ENCODE measurements around the gene CHD1L.
"Not testable (repeated sequence)": the region's sequence is repeated elsewhere in the genome, so short reads cannot be mapped to it uniquely, and the experiment has no call there.

Gene CHD1L

GRCh38 chr1:147238925-147239820 lies 3.3 kb upstream of the CHD1L start:
- H3K27me3 Mint-ChIP-seq = no peaks in the 10 kb centered on the region
- H3K4me3 Mint-ChIP-seq = no peak overlapping the region
- peaks cover 5% of the 10 kb centered on the region for H3K4me1 Mint-ChIP-seq (ENCODE audit: low read depth)
- peaks cover 15% of the 10 kb centered on the region for H3K9me3 Mint-ChIP-seq
- intact Hi-C loops (cut with micrococcal nuclease) = no loop called here
- no peak overlapping the region for H3K27ac Mint-ChIP-seq
- H3K36me3 Mint-ChIP-seq (ENCODE audit: low read depth) = peaks cover 6% of the 10 kb centered on the region

GRCh38 chr1:147240131-147240721 lies 2.3 kb upstream of the CHD1L start:
- not testable (repeated sequence) for H3K36me3 Mint-ChIP-seq (ENCODE audit: low read depth); H3K4me3 Mint-ChIP-seq; H3K27ac Mint-ChIP-seq; H3K27me3 Mint-ChIP-seq
- peaks cover 15% of the 10 kb centered on the region for H3K4me1 Mint-ChIP-seq (ENCODE audit: low read depth)
- H3K9me3 Mint-ChIP-seq = peaks cover 15% of the 10 kb centered on the region
- intact Hi-C loops (cut with micrococcal nuclease) = loop anchor here (10.0 kb wide), 1 partner anchor 155 kb away; no protein-coding TSS in a partner anchor

- Mint-ChIP-seq H3K9me3 (no peaks in the 10 kb centered on the region), H3K27me3 (no peaks in the 10 kb centered on the region)
- intact Hi-C loops (cut with micrococcal nuclease) = loop anchor here (1.0 to 10.0 kb wide), 3 partner anchors 17 to 157 kb away; partner anchors contain the start of genes FMO5 and PRKAB2
These were observed 493 bp upstream of the CHD1L start for GRCh38 chr1:147241934-147242448.

DNA sequence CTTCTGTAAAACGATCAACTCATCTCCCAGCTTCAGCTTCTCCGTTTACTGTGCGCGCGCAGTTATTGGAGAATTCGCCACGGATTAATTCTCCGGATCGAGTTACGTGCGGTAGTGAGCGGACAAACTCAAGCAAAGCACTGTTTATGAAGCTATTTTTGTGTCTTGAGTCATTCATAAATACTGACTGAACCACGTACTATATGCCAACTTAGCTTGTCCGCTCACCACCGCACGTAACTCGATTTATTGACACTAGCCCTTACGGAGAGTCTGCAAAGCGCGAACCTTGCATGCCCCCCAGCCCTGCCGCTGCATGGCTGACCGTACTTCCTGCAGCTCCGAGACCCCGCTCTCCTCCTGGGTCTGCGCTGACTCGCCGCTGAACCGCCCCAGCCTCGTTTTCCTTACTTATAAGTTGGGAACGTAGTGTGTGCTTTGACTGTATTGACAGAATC lies 773 bp downstream of the CHD1L start:
- H3K36me3 Mint-ChIP-seq (ENCODE audit: low read depth) = peaks cover 6% of the 10 kb centered on the region
- H3K4me1 Mint-ChIP-seq (ENCODE audit: low read depth) = peaks cover 40% of the 10 kb centered on the region
- intact Hi-C loops (cut with micrococcal nuclease) = loop anchor here (10.0 kb wide), 1 partner anchor 158 kb away; no protein-coding TSS in a partner anchor
- peak overlapping the region; percentile 92 for H3K4me3 Mint-ChIP-seq
- H3K27me3 Mint-ChIP-seq = no peaks in the 10 kb centered on the region
- H3K27ac Mint-ChIP-seq = peak overlapping the region; percentile 84
- H3K9me3 Mint-ChIP-seq = no peaks in the 10 kb centered on the region

More at GRCh38 chr1:147241934-147242448, 493 bp upstream of the CHD1L start:
- Mint-ChIP-seq H3K4me1 (ENCODE audit: low read depth) (peaks cover 30% of the 10 kb centered on the region), H3K36me3 (ENCODE audit: low read depth) (peaks cover 6% of the 10 kb centered on the region), H3K4me3 (peak overlapping the region; percentile 92), H3K27ac (peak overlapping the region; percentile 84)

- peak overlapping the region; percentile 84 for H3K27ac Mint-ChIP-seq
- intact Hi-C loops (cut with micrococcal nuclease) = loop anchor here (10.0 kb wide), 1 partner anchor 159 kb away; no protein-coding TSS in a partner anchor
- H3K4me3 Mint-ChIP-seq = peak overlapping the region; percentile 92
- H3K4me1 Mint-ChIP-seq (ENCODE audit: low read depth) = peaks cover 44% of the 10 kb centered on the region
- no peaks in the 10 kb centered on the region for H3K27me3 Mint-ChIP-seq
- no peaks in the 10 kb centered on the region for H3K9me3 Mint-ChIP-seq
- peaks cover 6% of the 10 kb centered on the region for H3K36me3 Mint-ChIP-seq (ENCODE audit: low read depth)
These were observed 1.4 kb downstream of the CHD1L start for GRCh38 chr1:147243841-147244240.

- Mint-ChIP-seq H3K27ac (peak overlapping the region; percentile 53), H3K36me3 (ENCODE audit: low read depth) (peaks cover 6% of the 10 kb centered on the region), H3K4me1 (ENCODE audit: low read depth) (peaks cover 50% of the 10 kb centered on the region), H3K27me3 (no peaks in the 10 kb centered on the region), H3K4me3 (no peak overlapping the region), H3K9me3 (no peaks in the 10 kb centered on the region)
- intact Hi-C loops (cut with micrococcal nuclease) = loop anchor here (10.0 kb wide), 1 partner anchor 160 kb away; no protein-coding TSS in a partner anchor
These were observed 2.6 kb downstream of the CHD1L start for GRCh38 chr1:147245129-147245528.

- intact Hi-C loops (cut with micrococcal nuclease) = loop anchor here (10.0 kb wide), 1 partner anchor 161 kb away; no protein-coding TSS in a partner anchor
- no peak overlapping the region for H3K4me3 Mint-ChIP-seq
- H3K4me1 Mint-ChIP-seq (ENCODE audit: low read depth) = peaks cover 54% of the 10 kb centered on the region
- H3K27me3 Mint-ChIP-seq = no peaks in the 10 kb centered on the region
- H3K27ac Mint-ChIP-seq = peak overlapping the region; percentile 53
- peaks cover 6% of the 10 kb centered on the region for H3K36me3 Mint-ChIP-seq (ENCODE audit: low read depth)
- H3K9me3 Mint-ChIP-seq = no peaks in the 10 kb centered on the region
These were observed 3.1 kb downstream of the CHD1L start for GRCh38 chr1:147245586-147246021.

GRCh38 chr1:147246044-147246690 lies 3.7 kb downstream of the CHD1L start:
- H3K27ac Mint-ChIP-seq = peak overlapping the region; percentile 79
- intact Hi-C loops (cut with micrococcal nuclease) = loop anchor here (10.0 kb wide), 1 partner anchor 161 kb away; no protein-coding TSS in a partner anchor
- H3K4me3 Mint-ChIP-seq = no peak overlapping the region
- no peaks in the 10 kb centered on the region for H3K9me3 Mint-ChIP-seq
- H3K36me3 Mint-ChIP-seq (ENCODE audit: low read depth) = peaks cover 6% of the 10 kb centered on the region
- peaks cover 54% of the 10 kb centered on the region for H3K4me1 Mint-ChIP-seq (ENCODE audit: low read depth)
- no peaks in the 10 kb centered on the region for H3K27me3 Mint-ChIP-seq

DNA sequence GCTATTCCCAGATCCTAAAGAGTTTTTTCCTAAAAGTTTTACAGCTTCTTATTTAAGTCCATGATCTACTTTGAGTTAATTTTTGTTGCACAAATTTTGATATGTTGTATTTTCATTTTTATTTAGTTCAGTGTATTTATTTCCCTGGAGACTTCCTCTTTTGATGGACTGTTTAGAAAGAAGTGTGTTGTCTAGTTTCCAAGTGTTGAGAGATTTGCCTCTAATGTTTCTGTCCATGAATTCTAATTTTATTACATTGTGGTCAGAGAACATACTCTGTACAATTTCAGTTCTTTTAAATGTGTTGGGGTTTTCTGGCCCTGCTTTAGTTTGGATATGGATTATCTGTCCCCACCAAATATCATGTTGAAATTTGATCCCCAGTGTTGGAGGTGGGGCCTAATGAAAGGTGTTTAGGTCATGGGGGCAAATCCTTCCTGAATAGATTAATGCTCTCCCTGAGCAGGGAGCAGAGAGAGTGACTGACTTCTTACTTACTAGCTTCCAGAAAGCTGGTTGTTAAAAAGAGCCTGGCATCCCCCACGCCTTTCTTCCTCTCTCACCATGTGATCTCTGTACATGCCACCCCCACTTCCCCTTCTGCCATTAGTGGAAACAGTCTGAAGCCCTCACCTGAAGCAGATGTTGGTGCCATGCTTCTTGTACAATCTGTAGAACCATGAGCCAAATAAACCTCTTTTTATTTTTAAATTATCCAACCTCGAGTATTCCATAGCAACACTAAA lies 4.6 kb downstream of the CHD1L start:
- Mint-ChIP-seq H3K4me1 (ENCODE audit: low read depth) (peaks cover 54% of the 10 kb centered on the region), H3K9me3 (no peaks in the 10 kb centered on the region), H3K27me3 (no peaks in the 10 kb centered on the region), H3K4me3 (peak overlapping the region; percentile 17), H3K27ac (peak overlapping the region; percentile 79), H3K36me3 (ENCODE audit: low read depth) (peaks cover 7% of the 10 kb centered on the region)
- intact Hi-C loops (cut with micrococcal nuclease) = loop anchor here (10.0 kb wide), 1 partner anchor 162 kb away; no protein-coding TSS in a partner anchor

GRCh38 chr1:147247656-147248238 lies 5.3 kb downstream of the CHD1L start:
- intact Hi-C loops (cut with micrococcal nuclease) = loop anchor here (10.0 kb wide), 1 partner anchor 163 kb away; no protein-coding TSS in a partner anchor

DNA sequence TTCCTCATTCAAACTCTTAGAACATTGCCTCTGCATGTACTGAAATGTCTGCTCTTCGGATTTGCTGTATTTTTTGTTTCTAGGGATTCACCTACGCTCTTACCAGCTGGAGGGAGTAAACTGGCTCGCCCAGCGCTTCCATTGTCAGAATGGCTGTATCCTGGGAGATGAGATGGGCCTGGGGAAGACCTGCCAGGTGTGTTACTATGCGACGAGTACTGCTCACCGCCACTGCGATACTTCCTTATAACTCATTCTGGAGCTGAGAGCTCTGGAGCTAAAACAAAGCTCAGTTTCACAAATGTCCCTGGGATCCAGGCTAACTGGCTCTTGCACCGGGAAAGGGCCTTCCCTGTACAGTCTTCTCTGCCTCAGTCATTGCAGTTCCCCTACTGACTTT lies 10.1 kb downstream of the CHD1L start:
- no peak overlapping the region for H3K27ac Mint-ChIP-seq
- H3K4me1 Mint-ChIP-seq (ENCODE audit: low read depth) = peaks cover 23% of the 10 kb centered on the region
- intact Hi-C loops (cut with micrococcal nuclease) = no loop called here
- H3K9me3 Mint-ChIP-seq = no peaks in the 10 kb centered on the region
- H3K36me3 Mint-ChIP-seq (ENCODE audit: low read depth) = peaks cover 48% of the 10 kb centered on the region
- no peaks in the 10 kb centered on the region for H3K27me3 Mint-ChIP-seq
- H3K4me3 Mint-ChIP-seq = no peak overlapping the region

More at GRCh38 chr1:147247656-147248238, 5.3 kb downstream of the CHD1L start:
- H3K36me3 Mint-ChIP-seq (ENCODE audit: low read depth) = peaks cover 8% of the 10 kb centered on the region
- H3K4me3 Mint-ChIP-seq = no peak overlapping the region
- H3K27ac Mint-ChIP-seq = peak overlapping the region; percentile 79
- peaks cover 58% of the 10 kb centered on the region for H3K4me1 Mint-ChIP-seq (ENCODE audit: low read depth)
- H3K9me3 Mint-ChIP-seq = no peaks in the 10 kb centered on the region
- H3K27me3 Mint-ChIP-seq = no peaks in the 10 kb centered on the region

DNA sequence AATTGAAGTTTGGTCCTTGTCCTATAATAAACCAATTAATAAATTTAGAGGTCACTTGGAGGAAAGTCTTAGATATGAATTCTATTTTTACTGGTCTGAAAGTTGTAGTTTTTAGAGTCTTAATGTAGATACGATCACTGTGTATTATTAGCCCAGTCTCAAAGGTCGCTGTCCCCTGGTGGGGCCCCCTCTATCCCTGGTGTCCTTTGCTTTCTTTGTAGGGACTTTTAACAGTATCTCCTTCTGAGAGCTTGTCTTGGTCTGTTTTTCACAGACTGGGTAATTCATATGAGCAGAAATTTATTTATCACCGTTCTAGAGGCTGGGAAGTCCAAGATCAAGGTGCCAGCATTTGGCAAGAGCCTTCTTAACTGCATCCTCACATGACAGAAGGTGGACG lies 18.5 kb downstream of the CHD1L start:
- Mint-ChIP-seq H3K4me3 (no peak overlapping the region), H3K27ac (no peak overlapping the region), H3K36me3 (ENCODE audit: low read depth) (peaks cover 88% of the 10 kb centered on the region), H3K4me1 (ENCODE audit: low read depth) (no peaks in the 10 kb centered on the region), H3K9me3 (no peaks in the 10 kb centered on the region), H3K27me3 (no peaks in the 10 kb centered on the region)
- intact Hi-C loops (cut with micrococcal nuclease) = no loop called here

Data from dendritic cell treated with granulocyte-macrophage colony-stimulating factor and Interleukin-4, amounts not matched to agents 40 ng/mL and 50 ng/mL, for 4 days (primary cell).